ENCODE results near the gene AFF1. TPM values are rescaled to one million over a fixed set of nuclear protein-coding genes. Genes with fewer than 3 reads are reported as not detected.
A peak's percentile ranks its signal among the peaks of the same experiment; 100 is the strongest.

The AFF1 gene
- total RNA-seq, 2 experiments from 2014 or later, result 28.7 to 69.7 TPM

- Histone ChIP-seq H3K4me2 (ENCODE audit: low read length) (no peak overlapping the region), H3K9me3 (ENCODE audit: low read length) (no peaks in the 10 kb centered on the region), H3K79me2 (ENCODE audit: insufficient read depth, low read depth, low read length) (no peaks in the 10 kb centered on the region), H3K27ac (ENCODE audit: low read depth, low read length, poor library complexity, severe bottlenecking) (no peak overlapping the region), H3K4me1 (ENCODE audit: insufficient read depth, low read length, poor library complexity, severe bottlenecking) (no peaks in the 10 kb centered on the region), H3K36me3 (ENCODE audit: insufficient read depth, low read length) (peaks cover 64% of the 10 kb centered on the region), H3K4me3 (ENCODE audit: low read depth, low read length, poor library complexity, severe bottlenecking) (no peak overlapping the region), H3K9me2 (ENCODE audit: insufficient read depth, low read length) (no peaks in the 10 kb centered on the region), H2AFZ (ENCODE audit: low read length) (no peak overlapping the region), H4K20me1 (ENCODE audit: insufficient read depth, low read length) (no peaks in the 10 kb centered on the region)
- intact Hi-C loops (cut with micrococcal nuclease; ENCODE audit: unreplicated experiment), result no loop called here
- POLR2A ChIA-PET, result interaction anchor here (0.6 to 1.1 kb wide), 3 partner anchors 22 to 187 kb away, joined by 4 to 6 read pairs (median 5); no protein-coding TSS in a partner anchor
- no peak for TF ChIP-seq EZH2phosphoT487 (IDR thresholded peaks at IDR 0.05; ENCODE audit: borderline replicate concordance, low read depth, low read length)
- TF ChIP-seq, protein P1, sequence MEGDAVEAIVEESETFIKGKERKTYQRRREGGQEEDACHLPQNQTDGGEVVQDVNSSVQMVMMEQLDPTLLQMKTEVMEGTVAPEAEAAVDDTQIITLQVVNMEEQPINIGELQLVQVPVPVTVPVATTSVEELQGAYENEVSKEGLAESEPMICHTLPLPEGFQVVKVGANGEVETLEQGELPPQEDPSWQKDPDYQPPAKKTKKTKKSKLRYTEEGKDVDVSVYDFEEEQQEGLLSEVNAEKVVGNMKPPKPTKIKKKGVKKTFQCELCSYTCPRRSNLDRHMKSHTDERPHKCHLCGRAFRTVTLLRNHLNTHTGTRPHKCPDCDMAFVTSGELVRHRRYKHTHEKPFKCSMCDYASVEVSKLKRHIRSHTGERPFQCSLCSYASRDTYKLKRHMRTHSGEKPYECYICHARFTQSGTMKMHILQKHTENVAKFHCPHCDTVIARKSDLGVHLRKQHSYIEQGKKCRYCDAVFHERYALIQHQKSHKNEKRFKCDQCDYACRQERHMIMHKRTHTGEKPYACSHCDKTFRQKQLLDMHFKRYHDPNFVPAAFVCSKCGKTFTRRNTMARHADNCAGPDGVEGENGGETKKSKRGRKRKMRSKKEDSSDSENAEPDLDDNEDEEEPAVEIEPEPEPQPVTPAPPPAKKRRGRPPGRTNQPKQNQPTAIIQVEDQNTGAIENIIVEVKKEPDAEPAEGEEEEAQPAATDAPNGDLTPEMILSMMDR (conservative IDR thresholded peaks at IDR 0.05; ENCODE audit: low read length), result no peak
- peak; percentile 9 for DNase-seq (ENCODE audit: low spot score)
- BruUV-seq (replicated peaks), result no TSS peak
- CTCF ChIA-PET (ENCODE audit: unreplicated experiment), result no interaction called here
These were observed 184.0 kb downstream of the AFF1 start for GRCh38 chr4:87118826-87119225.

DNA sequence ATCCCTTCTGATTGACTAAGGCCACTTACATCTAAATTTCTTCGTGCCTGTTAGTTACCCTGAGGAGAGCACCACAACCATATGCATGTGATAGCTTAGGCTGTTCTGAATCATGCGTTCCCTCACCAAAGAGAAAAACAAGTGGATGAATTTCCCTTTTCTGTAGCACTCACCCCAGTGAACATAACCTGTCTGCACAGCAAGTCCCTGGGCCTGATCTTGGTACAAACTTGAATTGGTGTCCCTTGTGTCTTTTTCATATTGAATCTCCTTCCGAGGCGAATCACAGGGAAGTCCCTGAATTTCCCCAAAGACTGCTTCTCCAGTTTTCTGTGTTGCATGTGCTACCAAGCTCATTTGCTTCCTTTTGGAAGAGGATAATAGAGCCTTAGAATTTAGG, 185.2 kb downstream of the AFF1 start:
- no peak for DNase-seq (ENCODE audit: low spot score)
- CTCF ChIA-PET (ENCODE audit: unreplicated experiment), result no interaction called here
- Histone ChIP-seq H3K36me3 (ENCODE audit: insufficient read depth, low read length) (peaks cover 57% of the 10 kb centered on the region), H3K9me2 (ENCODE audit: insufficient read depth, low read length) (no peaks in the 10 kb centered on the region), H2AFZ (ENCODE audit: low read length) (no peak overlapping the region), H3K9me3 (ENCODE audit: low read length) (no peaks in the 10 kb centered on the region), H3K4me1 (ENCODE audit: insufficient read depth, low read length, poor library complexity, severe bottlenecking) (no peaks in the 10 kb centered on the region), H3K4me3 (ENCODE audit: low read depth, low read length, poor library complexity, severe bottlenecking) (no peak overlapping the region), H3K4me2 (ENCODE audit: low read length) (no peak overlapping the region), H4K20me1 (ENCODE audit: insufficient read depth, low read length) (no peaks in the 10 kb centered on the region), H3K27ac (ENCODE audit: low read depth, low read length, poor library complexity, severe bottlenecking) (no peak overlapping the region), H3K79me2 (ENCODE audit: insufficient read depth, low read depth, low read length) (no peaks in the 10 kb centered on the region)
- POLR2A ChIA-PET, result no interaction called here
- intact Hi-C loops (cut with micrococcal nuclease; ENCODE audit: unreplicated experiment), result no loop called here
- no peak for TF ChIP-seq EZH2phosphoT487 (IDR thresholded peaks at IDR 0.05; ENCODE audit: borderline replicate concordance, low read depth, low read length)
- TF ChIP-seq, protein P1 (conservative IDR thresholded peaks at IDR 0.05; ENCODE audit: low read length), result no peak
- BruUV-seq (replicated peaks), result no TSS peak

DNA sequence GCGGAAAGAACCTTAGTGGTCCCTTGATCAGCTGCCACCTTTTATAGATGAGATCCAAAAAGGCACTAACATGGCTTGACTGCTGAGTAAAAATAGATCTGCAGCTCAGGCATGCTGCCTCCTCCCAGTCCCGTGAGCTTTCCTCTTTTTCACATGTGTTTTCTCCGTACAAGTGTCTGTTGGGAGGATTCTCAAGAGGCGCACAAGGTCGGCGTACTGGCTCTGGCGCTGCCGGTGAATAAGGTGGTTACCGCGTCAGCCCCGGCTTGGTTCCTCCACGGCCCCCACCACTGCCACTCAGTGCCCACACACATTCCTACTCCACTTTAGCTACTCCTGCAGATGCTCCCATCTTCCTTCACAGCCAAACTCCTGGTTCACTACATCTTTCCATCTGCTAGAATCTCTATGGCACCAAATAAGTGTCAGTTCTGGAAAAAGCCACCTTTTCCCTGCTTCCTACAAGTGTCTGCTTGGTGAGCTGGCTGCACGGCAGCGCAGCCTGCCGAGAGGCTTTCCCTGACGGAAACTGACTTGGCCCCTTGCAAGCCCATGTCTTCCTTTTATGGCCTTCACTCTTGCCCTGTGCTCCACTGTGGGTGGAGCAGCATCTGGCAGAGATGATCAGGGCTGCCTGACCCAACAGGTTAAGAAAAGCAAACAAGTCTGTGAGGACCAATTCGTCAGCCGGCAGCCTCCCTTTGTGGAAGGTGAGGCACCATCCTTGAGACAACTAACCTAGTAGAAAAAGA, 185.8 kb downstream of the AFF1 start:
- Histone ChIP-seq H3K36me3 (ENCODE audit: insufficient read depth, low read length) (peaks cover 57% of the 10 kb centered on the region), H3K4me2 (ENCODE audit: low read length) (no peak overlapping the region), H3K4me3 (ENCODE audit: low read depth, low read length, poor library complexity, severe bottlenecking) (no peak overlapping the region), H4K20me1 (ENCODE audit: insufficient read depth, low read length) (no peaks in the 10 kb centered on the region), H3K4me1 (ENCODE audit: insufficient read depth, low read length, poor library complexity, severe bottlenecking) (no peaks in the 10 kb centered on the region), H3K27ac (ENCODE audit: low read depth, low read length, poor library complexity, severe bottlenecking) (no peak overlapping the region), H3K9me2 (ENCODE audit: insufficient read depth, low read length) (no peaks in the 10 kb centered on the region), H2AFZ (ENCODE audit: low read length) (no peak overlapping the region), H3K9me3 (ENCODE audit: low read length) (no peaks in the 10 kb centered on the region), H3K79me2 (ENCODE audit: insufficient read depth, low read depth, low read length) (no peaks in the 10 kb centered on the region)
- CTCF ChIA-PET (ENCODE audit: unreplicated experiment), result no interaction called here
- BruUV-seq (replicated peaks), result no TSS peak
- TF ChIP-seq, protein P1 (conservative IDR thresholded peaks at IDR 0.05; ENCODE audit: low read length), result no peak
- no peak for TF ChIP-seq EZH2phosphoT487 (IDR thresholded peaks at IDR 0.05; ENCODE audit: borderline replicate concordance, low read depth, low read length)
- no peak for DNase-seq (ENCODE audit: low spot score)
- intact Hi-C loops (cut with micrococcal nuclease; ENCODE audit: unreplicated experiment), result no loop called here
- POLR2A ChIA-PET, result no interaction called here
